Naive B cell (primary cell): ENCODE measurements around the gene GDF11. TPM values are rescaled to one million over a fixed set of nuclear protein-coding genes. Genes with fewer than 3 reads are reported as not detected.

Source experiments
- ATAC-seq, 2 donors: fragments of 150-1000 bp; cut with Tn5 transposase; 2 replicates each; pipeline ENCODE4 v1.10.0; 2021; ENCODE audit warnings: low read depth in 2 of 2, mild to moderate bottlenecking in 2 of 2, moderate library complexity in 2 of 2
- DNase-seq: peaks from one replicate; pipeline ENCODE4 v3.0.0; 2022
- H3K27ac Mint-ChIP-seq, 6 donors: one replicate each; pipeline ENCODE4 v1.8.0; 2020 to 2022; ENCODE audit warnings: mild to moderate bottlenecking in 6 of 6, mixed read lengths in 6 of 6, moderate library complexity in 5 of 6, inconsistent platforms in 2 of 6
- H3K27me3 Mint-ChIP-seq, 3 donors: one replicate each; pipeline ENCODE4 v1.8.0; 2021 to 2022; ENCODE audit warnings: mixed read lengths in 3 of 3, mild to moderate bottlenecking in 1 of 3
- H3K36me3 Mint-ChIP-seq, 2 donors: one replicate each; pipeline ENCODE4 v1.8.0; 2020 to 2022; ENCODE audit warnings: mixed read lengths in 2 of 2, inconsistent platforms in 1 of 2, mild to moderate bottlenecking in 1 of 2
- H3K4me1 Mint-ChIP-seq, 3 donors: one replicate each; pipeline ENCODE4 v1.8.0; 2020 to 2022; ENCODE audit warnings: mixed read lengths in 3 of 3, inconsistent platforms in 1 of 3, mild to moderate bottlenecking in 1 of 3, moderate library complexity in 1 of 3
- H3K4me3 Mint-ChIP-seq, 8 donors: one replicate each; pipeline ENCODE4 v1.8.0; 2020 to 2022; ENCODE audit warnings: mild to moderate bottlenecking in 8 of 8, mixed read lengths in 8 of 8, moderate library complexity in 8 of 8, inconsistent platforms in 2 of 8
- H3K9me3 Mint-ChIP-seq, 7 donors: one replicate each; pipeline ENCODE4 v1.8.0; 2020 to 2022; ENCODE audit warnings: mixed read lengths in 7 of 7, mild to moderate bottlenecking in 5 of 7, inconsistent platforms in 2 of 7, moderate library complexity in 1 of 7
- polyA plus RNA-seq, 6 donors: library from polyadenylated mRNA; unstranded; fragments of 300-500 nt; fragmentation: Illumina TruSeq; gene quantifications; one replicate each; pipeline ENCODE4 v1.2.3, GENCODE V29; 2021; ENCODE audit warnings: low read depth in 6 of 6

The GDF11 gene
- polyA plus RNA-seq, 6 donors from 2014 or later, result 0.40 to 1.4 (median 0.83) TPM

- H3K27ac Mint-ChIP-seq, result peak overlapping the region in 2 of 6 donors; percentile 15 to 47
- DNase-seq, result no peak
- H3K36me3 Mint-ChIP-seq, result no peaks in the 10 kb centered on the region
- ATAC-seq, result no peak
- no peaks in the 10 kb centered on the region for H3K27me3 Mint-ChIP-seq
- peak overlapping the region in 1 of 8 donors; percentile 53 for H3K4me3 Mint-ChIP-seq
- H3K4me1 Mint-ChIP-seq, result peaks cover 28 to 46% (median 45%) of the 10 kb centered on the region in 3 donors
- no peaks in the 10 kb centered on the region for H3K9me3 Mint-ChIP-seq
Observed at GRCh38 chr12:55721601-55722213, 21.2 kb upstream of the GDF11 start.

GRCh38 chr12:55722948-55723347 lies 20.0 kb upstream of the GDF11 start:
- no peaks in the 10 kb centered on the region for H3K9me3 Mint-ChIP-seq
- no peaks in the 10 kb centered on the region for H3K36me3 Mint-ChIP-seq
- H3K27ac Mint-ChIP-seq, result peak overlapping the region in 1 of 6 donors; percentile 84
- peaks cover 29 to 46% (median 45%) of the 10 kb centered on the region in 3 donors for H3K4me1 Mint-ChIP-seq
- no peak for DNase-seq
- no peak overlapping the region for H3K4me3 Mint-ChIP-seq
- ATAC-seq, result peak in 1 of 2 donors; percentile 31
- no peaks in the 10 kb centered on the region for H3K27me3 Mint-ChIP-seq

- no peak for DNase-seq
- Mint-ChIP-seq H3K9me3 (no peaks in the 10 kb centered on the region), H3K27me3 (no peaks in the 10 kb centered on the region), H3K36me3 (no peaks in the 10 kb centered on the region), H3K4me1 (peaks cover 22 to 40% (median 39%) of the 10 kb centered on the region in 3 donors), H3K4me3 (peak overlapping the region in 1 of 8 donors; percentile 10), H3K27ac (peak overlapping the region in 2 of 6 donors; percentile 34 to 83)
- no peak for ATAC-seq
Observed at GRCh38 chr12:55723516-55724225, 19.3 kb upstream of the GDF11 start.

DNA sequence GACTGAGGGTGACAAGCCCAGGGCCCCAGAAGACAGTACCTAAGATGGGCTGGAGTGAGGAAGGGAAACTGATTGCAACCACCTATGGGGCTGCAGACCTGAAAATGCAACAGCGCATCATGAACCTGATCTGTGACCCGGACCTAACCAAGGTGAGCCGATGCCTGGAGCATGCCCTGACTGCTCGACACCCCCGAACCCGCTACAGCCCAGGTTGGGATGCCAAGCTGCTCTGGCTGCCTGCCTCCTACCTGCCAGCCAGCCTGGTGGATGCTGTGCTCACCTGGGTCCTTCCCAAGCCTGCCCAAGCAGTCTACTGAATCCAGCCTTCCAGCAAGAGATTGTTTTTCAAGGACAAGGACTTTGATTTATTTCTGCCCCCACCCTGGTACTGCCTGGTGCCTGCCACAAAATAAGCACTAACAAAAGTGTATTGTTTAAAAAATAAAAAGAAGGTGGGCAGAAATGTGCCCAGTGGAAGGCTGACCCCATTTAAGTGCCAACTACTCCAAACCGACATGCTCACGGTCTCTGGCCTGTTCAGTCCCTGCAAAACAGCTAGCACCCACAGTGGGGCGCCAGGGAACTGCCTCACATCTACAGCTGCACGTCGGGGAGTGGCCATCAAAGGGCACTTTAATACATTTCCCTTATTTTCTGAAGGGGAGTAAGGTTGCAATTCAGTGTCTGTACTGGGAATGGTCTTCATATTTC lies 18.5 kb upstream of the GDF11 start:
- peak; percentile 49 for DNase-seq
- Mint-ChIP-seq H3K36me3 (no peaks in the 10 kb centered on the region), H3K4me3 (peak overlapping the region in 2 of 8 donors; percentile 17 to 63), H3K9me3 (no peaks in the 10 kb centered on the region), H3K27ac (peak overlapping the region in 2 of 6 donors; percentile 2 to 65), H3K4me1 (peaks cover 24 to 37% (median 35%) of the 10 kb centered on the region in 3 donors), H3K27me3 (no peaks in the 10 kb centered on the region)
- ATAC-seq, result peak; percentile 57 to 64

DNA sequence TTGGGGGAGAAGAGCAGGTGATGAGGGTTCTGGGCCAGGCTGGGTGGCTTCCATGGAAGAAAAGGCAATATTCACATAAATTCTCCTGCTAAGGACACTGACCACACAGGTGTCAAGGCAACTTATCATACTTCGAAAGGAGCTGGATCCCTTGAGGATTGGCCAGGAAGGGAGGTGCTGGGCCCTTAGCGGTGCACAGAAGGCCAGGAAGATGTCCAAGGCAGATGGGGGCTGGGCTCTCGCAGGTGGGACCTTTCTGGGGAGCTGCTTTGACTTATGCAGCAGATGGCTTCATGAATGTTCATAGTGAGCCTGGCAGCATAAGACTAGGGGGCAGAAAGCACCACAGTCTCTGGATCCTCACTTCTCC lies 18.0 kb upstream of the GDF11 start:
- Mint-ChIP-seq H3K9me3 (no peaks in the 10 kb centered on the region), H3K36me3 (no peaks in the 10 kb centered on the region), H3K4me1 (peaks cover 30 to 42% (median 40%) of the 10 kb centered on the region in 3 donors), H3K27me3 (no peaks in the 10 kb centered on the region), H3K4me3 (peak overlapping the region in 2 of 8 donors; percentile 17 to 81), H3K27ac (peak overlapping the region in 1 of 6 donors; percentile 65)
- ATAC-seq (no peak), DNase-seq (no peak)

GRCh38 chr12:55725556-55725955 lies 17.4 kb upstream of the GDF11 start:
- Mint-ChIP-seq H3K36me3 (no peaks in the 10 kb centered on the region), H3K4me3 (peak overlapping the region in 2 of 8 donors; percentile 70 to 81), H3K4me1 (peaks cover 36 to 48% (median 47%) of the 10 kb centered on the region in 3 donors), H3K9me3 (no peaks in the 10 kb centered on the region), H3K27me3 (no peaks in the 10 kb centered on the region), H3K27ac (no peak overlapping the region)
- DNase-seq (no peak), ATAC-seq (no peak)

- Mint-ChIP-seq H3K27ac (peak overlapping the region in 2 of 6 donors; percentile 29 to 90), H3K4me3 (peak overlapping the region; percentile 79 to 95 (median 86)), H3K9me3 (no peaks in the 10 kb centered on the region), H3K27me3 (no peaks in the 10 kb centered on the region), H3K4me1 (peaks cover 40 to 52% (median 50%) of the 10 kb centered on the region in 3 donors), H3K36me3 (no peaks in the 10 kb centered on the region)
- DNase-seq, result no peak
- no peak for ATAC-seq
Observed at GRCh38 chr12:55726971-55727370, 16.0 kb upstream of the GDF11 start.

DNA sequence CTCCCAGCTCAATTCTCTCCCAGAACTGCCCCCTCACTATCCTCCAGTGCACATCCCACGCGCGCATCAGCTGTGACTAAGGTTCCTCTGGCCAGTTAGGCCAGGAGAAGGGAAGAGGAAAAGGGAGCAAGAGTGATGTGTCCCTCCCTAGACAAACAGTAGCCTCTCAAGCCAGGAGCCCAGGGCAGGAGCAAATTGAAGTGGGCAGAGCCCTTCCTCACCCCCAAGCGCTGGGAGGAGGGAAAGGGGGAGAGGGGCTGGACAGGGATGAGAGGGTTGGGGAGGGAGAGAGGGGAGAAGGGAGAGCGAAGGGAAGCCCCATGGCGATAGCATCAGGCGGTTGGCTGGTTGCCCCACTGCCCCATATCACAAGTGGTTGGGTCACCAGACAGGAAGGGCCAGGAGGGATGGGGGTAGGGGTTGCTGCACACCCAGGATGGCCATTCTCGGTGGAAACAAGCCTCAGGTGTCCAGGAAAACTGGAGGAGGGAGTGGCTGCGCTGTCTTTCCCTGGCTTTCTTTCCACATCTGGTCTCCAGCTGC lies 15.2 kb upstream of the GDF11 start:
- DNase-seq (no peak), ATAC-seq (no peak)
- H3K4me3 Mint-ChIP-seq, result peak overlapping the region; percentile 79 to 95 (median 86)
- H3K27me3 Mint-ChIP-seq, result no peaks in the 10 kb centered on the region
- H3K9me3 Mint-ChIP-seq, result no peaks in the 10 kb centered on the region
- peaks cover 40 to 57% (median 50%) of the 10 kb centered on the region in 3 donors for H3K4me1 Mint-ChIP-seq
- H3K27ac Mint-ChIP-seq, result peak overlapping the region in 4 of 6 donors; percentile 29 to 90 (median 64)
- H3K36me3 Mint-ChIP-seq, result no peaks in the 10 kb centered on the region

- peak overlapping the region; percentile 79 to 95 (median 88) for H3K4me3 Mint-ChIP-seq
- H3K27ac Mint-ChIP-seq, result no peak overlapping the region
- no peaks in the 10 kb centered on the region for H3K27me3 Mint-ChIP-seq
- ATAC-seq, result peak; percentile 9 to 16
- no peaks in the 10 kb centered on the region for H3K36me3 Mint-ChIP-seq
- no peak for DNase-seq
- peaks cover 40 to 55% (median 50%) of the 10 kb centered on the region in 3 donors for H3K4me1 Mint-ChIP-seq
- no peaks in the 10 kb centered on the region for H3K9me3 Mint-ChIP-seq
Observed at GRCh38 chr12:55728186-55728938, 14.6 kb upstream of the GDF11 start.

- peak within 1 kb of the TSS; percentile 74 to 95 (median 88) for H3K27ac Mint-ChIP-seq
- H3K4me3 Mint-ChIP-seq, result peak within 1 kb of the TSS; percentile 88 to 97 (median 92)
- H3K36me3 Mint-ChIP-seq, result no peaks in the 10 kb centered on the region
- H3K9me3 Mint-ChIP-seq, result no peaks in the 10 kb centered on the region
- ATAC-seq (peak; percentile 63 to 69), DNase-seq (peak; percentile 50)
- H3K27me3 Mint-ChIP-seq, result no peaks in the 10 kb centered on the region
- peaks cover 36 to 55% (median 50%) of the 10 kb centered on the region in 3 donors for H3K4me1 Mint-ChIP-seq
Observed at GRCh38 chr12:55728939-55729818, 13.7 kb upstream of the GDF11 start, which contains the start of gene CD63. TSS of gene CD63 (minus strand) at chr12:55729009. CDS start at chr12:55728341, 668 bp downstream.

GRCh38 chr12:55729819-55730818 lies 12.8 kb upstream of the GDF11 start:
- Mint-ChIP-seq H3K27me3 (no peaks in the 10 kb centered on the region), H3K36me3 (no peaks in the 10 kb centered on the region), H3K9me3 (no peaks in the 10 kb centered on the region), H3K4me1 (peaks cover 31 to 49% (median 43%) of the 10 kb centered on the region in 3 donors), H3K4me3 (peak overlapping the region; percentile 88 to 97 (median 92)), H3K27ac (peak overlapping the region in 5 of 6 donors; percentile 74 to 95 (median 92))
- DNase-seq, result peak; percentile 36
- ATAC-seq, result peak; percentile 46 to 57
